Ishikawa (cell line): ENCODE data around the gene FAM174C.

Experiments
- CEBPB ChIP-seq: IDR thresholded peaks from 2 replicates; pipeline ENCODE4 v1.6.1; 2012
- CREB1 ChIP-seq: IDR thresholded peaks from 2 replicates; pipeline ENCODE4 v1.6.1; 2012; ENCODE audit warnings: low read depth
- EGR1 ChIP-seq: IDR thresholded peaks from 2 replicates; pipeline ENCODE4 v1.6.1; 2012
- EP300 ChIP-seq: IDR thresholded peaks from 2 replicates; pipeline ENCODE4 v1.6.1; 2012; ENCODE audit warnings: borderline replicate concordance
- FOXM1 ChIP-seq: IDR thresholded peaks from 2 replicates; pipeline ENCODE4 v1.6.1; 2012; ENCODE audit warnings: low read depth, borderline replicate concordance
- MAX ChIP-seq: IDR thresholded peaks from 2 replicates; pipeline ENCODE4 v1.6.1; 2012
- NFIC ChIP-seq: IDR thresholded peaks from 2 replicates; pipeline ENCODE4 v1.6.1; 2012
- RAD21 ChIP-seq: IDR thresholded peaks from 2 replicates; pipeline ENCODE4 v1.6.1; 2012; ENCODE audit warnings: low read depth
- TAF1 ChIP-seq: IDR thresholded peaks from 2 replicates; pipeline ENCODE4 v1.6.1; 2012; ENCODE audit warnings: low read depth, mild to moderate bottlenecking
- TCF12 ChIP-seq: IDR thresholded peaks from 2 replicates; pipeline ENCODE4 v1.6.1; 2012; ENCODE audit warnings: low read depth
- TEAD4 ChIP-seq: IDR thresholded peaks from 2 replicates; pipeline ENCODE4 v1.6.1; 2012
- YY1 ChIP-seq: IDR thresholded peaks from 2 replicates; pipeline ENCODE4 v1.6.1; 2012; ENCODE audit warnings: low read depth
- ZBTB7A ChIP-seq: IDR thresholded peaks from 2 replicates; pipeline ENCODE4 v1.6.1; 2012; ENCODE audit warnings: low read depth
- TF ChIP-seq, protein P1 (sequence below): IDR thresholded peaks from 2 replicates; pipeline ENCODE4 v1.6.1; 2012; ENCODE audit warnings: low read depth, mild to moderate bottlenecking
- TF ChIP-seq, protein P2 (sequence below): IDR thresholded peaks from 2 replicates; pipeline ENCODE4 v1.6.1; 2012

FAM174C gene

GRCh38 chr19:1230783-1231489 lies 44.4 kb upstream of the FAM174C start:
- no peak; the same call in 1 of the 2 replicates for TF ChIP-seq ZBTB7A
- TF ChIP-seq TAF1, result no peak
- TF ChIP-seq EP300, result no peak
- TF ChIP-seq YY1, result no peak
- TF ChIP-seq TEAD4, result no peak
- no peak for TF ChIP-seq CREB1
- no peak for TF ChIP-seq CEBPB
- TF ChIP-seq MAX, result no peak
- TF ChIP-seq, protein P1, sequence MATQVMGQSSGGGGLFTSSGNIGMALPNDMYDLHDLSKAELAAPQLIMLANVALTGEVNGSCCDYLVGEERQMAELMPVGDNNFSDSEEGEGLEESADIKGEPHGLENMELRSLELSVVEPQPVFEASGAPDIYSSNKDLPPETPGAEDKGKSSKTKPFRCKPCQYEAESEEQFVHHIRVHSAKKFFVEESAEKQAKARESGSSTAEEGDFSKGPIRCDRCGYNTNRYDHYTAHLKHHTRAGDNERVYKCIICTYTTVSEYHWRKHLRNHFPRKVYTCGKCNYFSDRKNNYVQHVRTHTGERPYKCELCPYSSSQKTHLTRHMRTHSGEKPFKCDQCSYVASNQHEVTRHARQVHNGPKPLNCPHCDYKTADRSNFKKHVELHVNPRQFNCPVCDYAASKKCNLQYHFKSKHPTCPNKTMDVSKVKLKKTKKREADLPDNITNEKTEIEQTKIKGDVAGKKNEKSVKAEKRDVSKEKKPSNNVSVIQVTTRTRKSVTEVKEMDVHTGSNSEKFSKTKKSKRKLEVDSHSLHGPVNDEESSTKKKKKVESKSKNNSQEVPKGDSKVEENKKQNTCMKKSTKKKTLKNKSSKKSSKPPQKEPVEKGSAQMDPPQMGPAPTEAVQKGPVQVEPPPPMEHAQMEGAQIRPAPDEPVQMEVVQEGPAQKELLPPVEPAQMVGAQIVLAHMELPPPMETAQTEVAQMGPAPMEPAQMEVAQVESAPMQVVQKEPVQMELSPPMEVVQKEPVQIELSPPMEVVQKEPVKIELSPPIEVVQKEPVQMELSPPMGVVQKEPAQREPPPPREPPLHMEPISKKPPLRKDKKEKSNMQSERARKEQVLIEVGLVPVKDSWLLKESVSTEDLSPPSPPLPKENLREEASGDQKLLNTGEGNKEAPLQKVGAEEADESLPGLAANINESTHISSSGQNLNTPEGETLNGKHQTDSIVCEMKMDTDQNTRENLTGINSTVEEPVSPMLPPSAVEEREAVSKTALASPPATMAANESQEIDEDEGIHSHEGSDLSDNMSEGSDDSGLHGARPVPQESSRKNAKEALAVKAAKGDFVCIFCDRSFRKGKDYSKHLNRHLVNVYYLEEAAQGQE, result no peak
- no peak for TF ChIP-seq RAD21
- no peak for TF ChIP-seq TCF12
- TF ChIP-seq, protein P2, sequence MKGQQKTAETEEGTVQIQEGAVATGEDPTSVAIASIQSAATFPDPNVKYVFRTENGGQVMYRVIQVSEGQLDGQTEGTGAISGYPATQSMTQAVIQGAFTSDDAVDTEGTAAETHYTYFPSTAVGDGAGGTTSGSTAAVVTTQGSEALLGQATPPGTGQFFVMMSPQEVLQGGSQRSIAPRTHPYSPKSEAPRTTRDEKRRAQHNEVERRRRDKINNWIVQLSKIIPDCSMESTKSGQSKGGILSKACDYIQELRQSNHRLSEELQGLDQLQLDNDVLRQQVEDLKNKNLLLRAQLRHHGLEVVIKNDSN, result no peak
- TF ChIP-seq NFIC, result no peak
- no peak for TF ChIP-seq FOXM1
- no peak for TF ChIP-seq EGR1

DNA sequence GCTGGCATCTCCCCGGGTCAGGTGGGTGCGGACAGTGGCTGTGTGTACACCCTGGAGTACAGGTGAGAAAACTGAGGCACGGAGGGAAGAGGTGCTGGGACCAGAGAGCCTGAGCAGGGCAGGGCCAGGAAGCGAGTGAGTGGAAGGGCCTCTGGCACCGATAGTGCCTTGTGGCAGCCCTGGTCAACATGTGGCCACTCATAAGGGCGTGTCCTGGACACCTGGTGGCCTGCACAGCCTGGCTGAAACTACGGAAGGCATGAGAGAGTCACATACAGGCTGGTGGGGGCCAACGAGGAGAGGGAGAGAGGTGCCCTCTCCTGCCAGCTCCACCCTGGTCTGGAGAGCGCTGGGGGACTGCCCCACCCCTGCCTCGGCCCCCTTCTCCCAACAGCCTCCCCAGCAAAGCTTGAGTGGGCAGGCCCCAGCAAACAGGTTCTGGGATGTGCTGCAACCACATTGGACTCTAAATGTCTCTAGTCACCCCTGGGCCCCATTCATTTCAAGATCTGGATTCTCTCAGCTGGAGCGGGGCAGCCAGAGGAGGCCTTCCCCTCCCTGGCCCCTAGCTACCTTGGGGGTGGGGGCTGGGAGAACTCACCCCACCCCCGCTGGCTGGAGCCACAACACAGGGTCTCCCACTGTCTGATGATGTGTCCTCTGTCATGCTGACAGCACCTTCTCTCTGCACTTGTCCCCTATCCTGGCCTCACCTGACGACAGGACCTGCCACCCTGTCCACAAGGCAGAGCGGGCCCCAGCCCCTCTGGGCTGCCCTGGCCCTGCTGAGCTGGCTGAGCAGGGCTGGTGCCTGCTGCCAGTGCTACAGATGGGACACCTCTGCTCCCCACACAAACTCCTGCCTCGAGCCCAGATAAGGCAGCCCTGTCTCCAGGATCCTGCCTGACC lies 43.3 kb upstream of the FAM174C start:
- TF ChIP-seq, protein P2, result peak; percentile 25; the same call in 1 of the 2 replicates
- TF ChIP-seq TEAD4 (no peak), CEBPB (no peak), RAD21 (no peak), CREB1 (no peak), MAX (peak; percentile 59), EP300 (no peak)
- TF ChIP-seq, protein P1, result no peak

GRCh38 chr19:1232652-1233072 lies 42.7 kb upstream of the FAM174C start:
- no peak for TF ChIP-seq NFIC
- no peak for TF ChIP-seq EGR1
- no peak for TF ChIP-seq TAF1
- TF ChIP-seq EP300, result no peak
- no peak for TF ChIP-seq ZBTB7A
- TF ChIP-seq FOXM1, result no peak
- TF ChIP-seq MAX, result no peak
- no peak for TF ChIP-seq CREB1
- TF ChIP-seq YY1, result no peak
- TF ChIP-seq, protein P1, result no peak
- no peak for TF ChIP-seq TCF12
- no peak for TF ChIP-seq RAD21
- TF ChIP-seq, protein P2, result no peak
- no peak for TF ChIP-seq CEBPB
- TF ChIP-seq TEAD4, result no peak
